ENCODE data around the gene RREB1. TPM values are rescaled to one million over a fixed set of nuclear protein-coding genes. Genes with fewer than 3 reads are reported as not detected.

RREB1 gene
- total RNA-seq, 1 donor from 2014 or later = 57.2 TPM

- TF ChIP-seq CTCF (IDR thresholded peaks at IDR 0.05) = no peak
- TF ChIP-seq POLR2AphosphoS5 (IDR thresholded peaks at IDR 0.05; ENCODE audit: insufficient read depth in 1 of 2, low read depth in 1 of 2) = no peak
- no peak for TF ChIP-seq POLR2A (IDR thresholded peaks at IDR 0.05)
- intact Hi-C loops (cut with DNase I) = no loop called here
- no peaks in the 10 kb centered on the region for H3K36me3 ChIP-seq
- no peak overlapping the region for H3K27ac ChIP-seq
- DNase-seq (ENCODE audit: extremely low spot score in 2 of 2) = no peak
- H3K9me3 ChIP-seq = no peaks in the 10 kb centered on the region
- no peaks in the 10 kb centered on the region for H3K27me3 ChIP-seq
- H3K4me3 ChIP-seq = no peak overlapping the region
- H3K4me1 ChIP-seq = no peaks in the 10 kb centered on the region
These were observed 40.5 kb upstream of the RREB1 start for GRCh38 chr6:7067305-7067704.

- intact Hi-C loops (cut with DNase I) = no loop called here
- TF ChIP-seq POLR2AphosphoS5 (IDR thresholded peaks at IDR 0.05; ENCODE audit: insufficient read depth in 1 of 2, low read depth in 1 of 2) (no peak), POLR2A (IDR thresholded peaks at IDR 0.05) (no peak), CTCF (IDR thresholded peaks at IDR 0.05) (no peak)
- H3K36me3 ChIP-seq = no peaks in the 10 kb centered on the region
- H3K27ac ChIP-seq = no peak overlapping the region
- no peak for DNase-seq (ENCODE audit: extremely low spot score in 2 of 2)
- no peaks in the 10 kb centered on the region for H3K4me1 ChIP-seq
- no peak overlapping the region for H3K4me3 ChIP-seq
- H3K9me3 ChIP-seq = no peaks in the 10 kb centered on the region
- no peaks in the 10 kb centered on the region for H3K27me3 ChIP-seq
These were observed 36.4 kb upstream of the RREB1 start for GRCh38 chr6:7071405-7071804.

DNA sequence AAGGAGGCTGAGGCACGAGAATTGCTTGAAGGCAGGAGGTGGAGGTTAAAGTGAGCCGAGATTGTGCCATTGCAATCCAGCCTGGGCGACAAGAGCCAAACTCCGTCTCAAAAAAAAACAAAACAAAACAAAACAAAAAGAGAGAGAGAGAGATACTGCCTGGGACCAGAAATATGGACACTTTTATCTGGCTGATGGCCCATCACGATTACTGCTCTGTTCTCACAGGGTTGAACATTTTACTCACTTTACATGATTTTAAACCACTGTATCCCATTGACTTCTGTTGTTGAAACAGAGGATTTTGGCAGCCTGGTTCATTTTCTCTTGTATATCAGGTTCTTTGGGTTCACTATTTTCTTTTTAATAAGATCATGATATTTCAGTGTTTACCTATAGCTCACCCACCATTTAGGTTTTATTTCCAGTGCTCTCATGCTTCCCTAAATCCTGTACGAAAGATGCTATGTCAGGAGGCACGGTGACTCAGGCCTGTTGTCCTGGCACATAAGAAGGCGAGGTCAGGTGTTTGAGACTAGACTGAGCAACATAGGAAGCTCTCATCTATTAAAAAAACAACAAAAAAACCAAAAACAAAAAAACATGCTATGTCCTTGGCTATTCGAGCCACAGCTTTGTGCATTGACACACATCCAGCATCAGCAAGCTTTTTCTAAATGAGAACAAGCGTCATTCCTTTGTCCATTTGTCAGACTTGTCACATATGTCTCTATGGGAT is 34.5 kb upstream of the RREB1 start:
- no peak for DNase-seq (ENCODE audit: extremely low spot score in 2 of 2)
- no peaks in the 10 kb centered on the region for H3K27me3 ChIP-seq
- TF ChIP-seq POLR2AphosphoS5 (IDR thresholded peaks at IDR 0.05; ENCODE audit: insufficient read depth in 1 of 2, low read depth in 1 of 2) = peak in 1 of 2 donors; percentile 33
- no peak for TF ChIP-seq CTCF (IDR thresholded peaks at IDR 0.05)
- no peaks in the 10 kb centered on the region for H3K36me3 ChIP-seq
- no peaks in the 10 kb centered on the region for H3K4me1 ChIP-seq
- intact Hi-C loops (cut with DNase I) = no loop called here
- no peaks in the 10 kb centered on the region for H3K9me3 ChIP-seq
- no peak overlapping the region for H3K27ac ChIP-seq
- H3K4me3 ChIP-seq = no peak overlapping the region

GRCh38 chr6:7073821-7074525 is 33.8 kb upstream of the RREB1 start:
- Histone ChIP-seq H3K9me3 (no peaks in the 10 kb centered on the region), H3K4me3 (no peak overlapping the region), H3K27me3 (no peaks in the 10 kb centered on the region), H3K4me1 (no peaks in the 10 kb centered on the region), H3K27ac (no peak overlapping the region), H3K36me3 (no peaks in the 10 kb centered on the region)
- TF ChIP-seq CTCF (IDR thresholded peaks at IDR 0.05) (no peak), POLR2A (IDR thresholded peaks at IDR 0.05) (no peak), POLR2AphosphoS5 (IDR thresholded peaks at IDR 0.05; ENCODE audit: insufficient read depth in 1 of 2, low read depth in 1 of 2) (no peak)
- intact Hi-C loops (cut with DNase I) = no loop called here
- DNase-seq (ENCODE audit: extremely low spot score in 2 of 2) = no peak

DNA sequence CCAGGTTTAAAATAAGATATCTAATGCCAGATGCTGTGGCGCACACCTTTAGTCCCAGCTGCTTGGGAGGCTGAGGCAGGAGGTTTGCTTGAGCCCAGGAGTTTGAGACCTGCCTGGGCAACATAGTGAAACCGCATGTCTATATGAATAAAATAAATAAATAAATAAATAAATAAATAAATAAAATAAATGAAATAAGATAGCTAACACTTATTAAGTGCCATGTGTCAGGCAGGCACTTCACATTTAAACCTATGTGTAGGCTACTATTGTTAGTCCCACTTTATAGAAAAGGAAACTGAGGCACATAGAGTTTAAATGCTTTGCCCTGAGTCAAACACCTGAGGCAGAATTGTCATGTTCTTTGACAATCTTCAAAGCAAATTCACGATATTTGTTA is 32.9 kb upstream of the RREB1 start:
- H3K27ac ChIP-seq = no peak overlapping the region
- no peaks in the 10 kb centered on the region for H3K4me1 ChIP-seq
- no peaks in the 10 kb centered on the region for H3K36me3 ChIP-seq
- no peak for TF ChIP-seq POLR2AphosphoS5 (IDR thresholded peaks at IDR 0.05; ENCODE audit: insufficient read depth in 1 of 2, low read depth in 1 of 2)
- TF ChIP-seq CTCF (IDR thresholded peaks at IDR 0.05) = no peak
- no peak for TF ChIP-seq POLR2A (IDR thresholded peaks at IDR 0.05)
- no peak overlapping the region for H3K4me3 ChIP-seq
- intact Hi-C loops (cut with DNase I) = no loop called here
- H3K9me3 ChIP-seq = no peaks in the 10 kb centered on the region
- no peaks in the 10 kb centered on the region for H3K27me3 ChIP-seq
- no peak for DNase-seq (ENCODE audit: extremely low spot score in 2 of 2)

Measured in vagina (tissue), 2 donors.